GM23338 (cell line): ENCODE results near the gene LRMDA. TPM values are rescaled to one million over a fixed set of nuclear protein-coding genes. Genes with fewer than 3 reads are reported as not detected.

Experiments used
- ATAC-seq: fragments of 200-7000 bp; cut with Tn5 transposase; 3 replicates; pipeline ENCODE4 v1.9.1; 2020
- DNase-seq: peaks from one replicate; pipeline ENCODE4 v3.0.0-alpha.2; 2015; ENCODE audit warnings: low spot score
- H2AFZ ChIP-seq: fragments of 200-600 bp; sonication (generic); 2 replicates; pipeline ENCODE4 v1.8.0; 2016; ENCODE audit warnings: antibody characterized with exemption, mild to moderate bottlenecking, moderate library complexity
- H3F3A ChIP-seq: fragments of 200-600 bp; sonication (generic); replicated peaks from 2 replicates; pipeline ENCODE4 v1.8.0; 2017; ENCODE audit warnings: antibody characterized with exemption, mixed run types, low read depth
- H3K27ac ChIP-seq: fragments of 200-600 bp; sonication (generic); 2 replicates; pipeline ENCODE4 v1.6.1; 2016; ENCODE audit warnings: low read depth
- H3K27me3 ChIP-seq: fragments of 200-600 bp; sonication (generic); 2 replicates; pipeline ENCODE4 v1.8.0; 2016; ENCODE audit warnings: mild to moderate bottlenecking, mixed run types, moderate library complexity; ENCODE audit not compliant: insufficient read depth
- H3K36me3 ChIP-seq: fragments of 200-600 bp; sonication (generic); 2 replicates; pipeline ENCODE4 v1.8.0; 2016; ENCODE audit warnings: mild to moderate bottlenecking; ENCODE audit not compliant: insufficient read depth
- H3K4me1 ChIP-seq: fragments of 200-600 bp; sonication (generic); 2 replicates; pipeline ENCODE4 v1.8.0; 2016; ENCODE audit warnings: mild to moderate bottlenecking, moderate library complexity; ENCODE audit not compliant: insufficient read depth
- H3K4me2 ChIP-seq: fragments of 200-600 bp; sonication (generic); 2 replicates; pipeline ENCODE4 v1.7.1; 2017; ENCODE audit warnings: mixed run types
- H3K4me3 ChIP-seq: fragments of 200-600 bp; sonication (generic); 2 replicates; pipeline ENCODE4 v1.6.1; 2016; ENCODE audit warnings: mixed run types
- H3K79me2 ChIP-seq: fragments of 200-600 bp; sonication (generic); replicated peaks from 2 replicates; pipeline ENCODE4 v1.8.0; 2017; ENCODE audit warnings: mild to moderate bottlenecking; ENCODE audit not compliant: insufficient read depth
- H3K9me2 ChIP-seq: fragments of 200-600 bp; sonication (generic); 2 replicates; pipeline ENCODE4 v1.8.0; 2017; ENCODE audit not compliant: insufficient read depth
- H4K20me1 ChIP-seq: fragments of 200-600 bp; sonication (generic); replicated peaks from 2 replicates; pipeline ENCODE4 v1.8.0; 2017; ENCODE audit warnings: mild to moderate bottlenecking; ENCODE audit not compliant: insufficient read depth
- H3K27ac Mint-ChIP-seq: 2 replicates; pipeline ENCODE4 v1.8.0; 2020; ENCODE audit warnings: inconsistent platforms, mild to moderate bottlenecking, moderate library complexity, mixed read lengths
- H3K27me3 Mint-ChIP-seq: 3 replicates; pipeline ENCODE4 v1.8.0; 2022; ENCODE audit warnings: low read depth, mild to moderate bottlenecking, moderate library complexity, mixed read lengths, inconsistent platforms; ENCODE audit not compliant: insufficient read depth, poor library complexity
- H3K36me3 Mint-ChIP-seq: 3 replicates; pipeline ENCODE4 v1.8.0; 2021; ENCODE audit warnings: low read depth, mild to moderate bottlenecking, inconsistent platforms, moderate library complexity, mixed read lengths
- H3K4me1 Mint-ChIP-seq: 3 replicates; pipeline ENCODE4 v1.8.0; 2020; ENCODE audit warnings: mild to moderate bottlenecking, inconsistent platforms, mixed read lengths
- H3K4me3 Mint-ChIP-seq: 3 replicates; pipeline ENCODE4 v1.8.0; 2021; ENCODE audit warnings: moderate library complexity, mild to moderate bottlenecking, inconsistent platforms, mixed read lengths
- H3K9me3 Mint-ChIP-seq: 3 replicates; pipeline ENCODE4 v1.8.0; 2020; ENCODE audit warnings: moderate library complexity, mild to moderate bottlenecking, inconsistent platforms, mixed read lengths
- CREB1 ChIP-seq: fragments of 250-450 bp; sonication (Bioruptor Pico); IDR thresholded peaks from 2 replicates; pipeline ENCODE4 v1.5.0; 2020; ENCODE audit warnings: low read depth, mild to moderate bottlenecking, moderate library complexity
- CTCF ChIP-seq, 2 experiments: fragments of 200-600 bp in 1 of 2; sonication (generic) in 1 of 2; conservative IDR thresholded peaks; 2 replicates each; pipeline versions ENCODE4 v1.5.1 to v1.6.1; 2016 to 2017; ENCODE audit warnings: antibody characterized with exemption in 2 of 2, low read depth in 2 of 2, mild to moderate bottlenecking in 2 of 2, moderate library complexity in 1 of 2
- ETS1 ChIP-seq: IDR thresholded peaks from 2 replicates; pipeline ENCODE4 v1.6.1; 2016; ENCODE audit warnings: antibody characterized with exemption
- EZH2 ChIP-seq: fragments of 200-600 bp; sonication (generic); IDR thresholded peaks from one replicate; pipeline ENCODE4 v1.8.0; 2017; ENCODE audit warnings: antibody characterized with exemption, mild to moderate bottlenecking, low read depth; ENCODE audit not compliant: unreplicated experiment
- EZH2phosphoT487 ChIP-seq: fragments of 200-600 bp; sonication (generic); IDR thresholded peaks from one replicate; pipeline ENCODE4 v1.8.1; 2018; ENCODE audit warnings: antibody characterized with exemption; ENCODE audit not compliant: unreplicated experiment
- JUNB ChIP-seq: IDR thresholded peaks from one replicate; pipeline ENCODE4 v1.6.1; 2016; ENCODE audit warnings: antibody characterized with exemption; ENCODE audit not compliant: unreplicated experiment
- NANOG ChIP-seq: IDR thresholded peaks from 2 replicates; pipeline ENCODE4 v1.6.1; 2016; ENCODE audit warnings: antibody characterized with exemption, borderline replicate concordance
- POLR2AphosphoS5 ChIP-seq: IDR thresholded peaks from 2 replicates; pipeline ENCODE4 v1.6.1; 2016; ENCODE audit warnings: antibody characterized with exemption, low read depth
- REST ChIP-seq: IDR thresholded peaks from one replicate; pipeline ENCODE4 v1.6.1; 2018; ENCODE audit warnings: antibody characterized with exemption; ENCODE audit not compliant: unreplicated experiment
- STAT1 ChIP-seq: IDR thresholded peaks from one replicate; pipeline ENCODE4 v1.6.1; 2016; ENCODE audit warnings: antibody characterized with exemption; ENCODE audit not compliant: unreplicated experiment
- ZNF114 ChIP-seq: fragments of 250-450 bp; sonication (Bioruptor Pico); IDR thresholded peaks from 2 replicates; pipeline ENCODE4 v1.5.0; 2020; ENCODE audit warnings: mild to moderate bottlenecking, moderate library complexity
- ZNF331 ChIP-seq: fragments of 250-450 bp; sonication (Bioruptor Pico); IDR thresholded peaks from 2 replicates; pipeline ENCODE4 v1.5.0; 2020; ENCODE audit warnings: low read depth, mild to moderate bottlenecking, moderate library complexity
- polyA plus RNA-seq: library from polyadenylated mRNA; unstranded; fragments of >200 nt; fragmentation: Nextera tagmentation; extraction: Ambion mirVana; gene quantifications from 2 replicates; pipeline ENCODE4 v1.2.1, GENCODE V29; 2016
- total RNA-seq: library from RNA; depleted of rRNA; stranded (reverse); fragments of >200 nt; shearing (Covaris generic); gene quantifications from 2 replicates; pipeline ENCODE4 v1.2.3, GENCODE V29; 2014
- TF ChIP-seq, protein P1 (sequence below): fragments of 250-450 bp; sonication (Bioruptor Pico); IDR thresholded peaks from 2 replicates; pipeline ENCODE4 v1.5.0; 2020; ENCODE audit warnings: mild to moderate bottlenecking, moderate library complexity

Gene LRMDA
- total and polyA plus RNA-seq, 2 experiments from 2014 or later = 0.90 to 1.8 TPM

DNA sequence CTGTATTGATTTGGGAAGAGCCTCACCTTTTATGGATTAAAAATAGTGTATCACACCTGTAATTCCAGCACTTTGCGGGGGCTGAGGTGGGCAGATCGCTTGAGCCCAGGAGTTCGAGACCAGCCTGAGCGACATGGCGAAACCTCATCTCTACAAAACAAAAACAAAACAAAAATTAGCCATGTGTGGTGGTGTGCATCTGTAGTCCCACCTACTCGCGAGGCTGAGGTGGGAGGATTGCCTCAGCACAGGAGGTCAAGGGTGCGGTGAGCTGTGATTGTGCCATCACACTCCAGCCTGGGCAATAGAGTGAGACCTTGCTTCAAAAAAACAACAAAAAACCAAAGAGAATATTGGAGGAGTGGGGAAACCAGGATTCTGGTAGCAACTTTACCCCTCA, 79.6 kb downstream of the LRMDA start:
- Histone ChIP-seq H2AFZ (no peak overlapping the region), H3F3A (no peaks in the 10 kb centered on the region), H3K9me2 (peaks cover 10% of the 10 kb centered on the region; the same call in 1 of the 2 replicates), H3K4me2 (no peak overlapping the region), H3K36me3 (no peaks in the 10 kb centered on the region), H3K27ac (no peak overlapping the region), H3K4me3 (no peak overlapping the region), H3K4me1 (peaks cover 10% of the 10 kb centered on the region; the same call in 1 of the 2 replicates), H3K27me3 (no peaks in the 10 kb centered on the region), H3K79me2 (no peaks in the 10 kb centered on the region), H4K20me1 (no peaks in the 10 kb centered on the region; the same call in 1 of the 2 replicates)
- no peak overlapping the region for H3K27ac Mint-ChIP-seq
- H3K27me3 Mint-ChIP-seq = peaks cover 8% of the 10 kb centered on the region
- peaks cover 5% of the 10 kb centered on the region; the same call in 2 of the 3 replicates for H3K36me3 Mint-ChIP-seq
- H3K4me3 Mint-ChIP-seq = no peak overlapping the region
- peaks cover 20% of the 10 kb centered on the region for H3K4me1 Mint-ChIP-seq
- peaks cover 5% of the 10 kb centered on the region; the same call in 2 of the 3 replicates for H3K9me3 Mint-ChIP-seq
- DNase-seq (no peak), ATAC-seq (no peak)
- TF ChIP-seq ZNF114 (CRISPR knock-in tag) = no peak
- TF ChIP-seq ETS1 = no peak
- no peak for TF ChIP-seq STAT1
- no peak for TF ChIP-seq ZNF331 (CRISPR knock-in tag)
- TF ChIP-seq EZH2 = no peak
- TF ChIP-seq NANOG = no peak
- TF ChIP-seq JUNB = no peak
- TF ChIP-seq, protein P1, sequence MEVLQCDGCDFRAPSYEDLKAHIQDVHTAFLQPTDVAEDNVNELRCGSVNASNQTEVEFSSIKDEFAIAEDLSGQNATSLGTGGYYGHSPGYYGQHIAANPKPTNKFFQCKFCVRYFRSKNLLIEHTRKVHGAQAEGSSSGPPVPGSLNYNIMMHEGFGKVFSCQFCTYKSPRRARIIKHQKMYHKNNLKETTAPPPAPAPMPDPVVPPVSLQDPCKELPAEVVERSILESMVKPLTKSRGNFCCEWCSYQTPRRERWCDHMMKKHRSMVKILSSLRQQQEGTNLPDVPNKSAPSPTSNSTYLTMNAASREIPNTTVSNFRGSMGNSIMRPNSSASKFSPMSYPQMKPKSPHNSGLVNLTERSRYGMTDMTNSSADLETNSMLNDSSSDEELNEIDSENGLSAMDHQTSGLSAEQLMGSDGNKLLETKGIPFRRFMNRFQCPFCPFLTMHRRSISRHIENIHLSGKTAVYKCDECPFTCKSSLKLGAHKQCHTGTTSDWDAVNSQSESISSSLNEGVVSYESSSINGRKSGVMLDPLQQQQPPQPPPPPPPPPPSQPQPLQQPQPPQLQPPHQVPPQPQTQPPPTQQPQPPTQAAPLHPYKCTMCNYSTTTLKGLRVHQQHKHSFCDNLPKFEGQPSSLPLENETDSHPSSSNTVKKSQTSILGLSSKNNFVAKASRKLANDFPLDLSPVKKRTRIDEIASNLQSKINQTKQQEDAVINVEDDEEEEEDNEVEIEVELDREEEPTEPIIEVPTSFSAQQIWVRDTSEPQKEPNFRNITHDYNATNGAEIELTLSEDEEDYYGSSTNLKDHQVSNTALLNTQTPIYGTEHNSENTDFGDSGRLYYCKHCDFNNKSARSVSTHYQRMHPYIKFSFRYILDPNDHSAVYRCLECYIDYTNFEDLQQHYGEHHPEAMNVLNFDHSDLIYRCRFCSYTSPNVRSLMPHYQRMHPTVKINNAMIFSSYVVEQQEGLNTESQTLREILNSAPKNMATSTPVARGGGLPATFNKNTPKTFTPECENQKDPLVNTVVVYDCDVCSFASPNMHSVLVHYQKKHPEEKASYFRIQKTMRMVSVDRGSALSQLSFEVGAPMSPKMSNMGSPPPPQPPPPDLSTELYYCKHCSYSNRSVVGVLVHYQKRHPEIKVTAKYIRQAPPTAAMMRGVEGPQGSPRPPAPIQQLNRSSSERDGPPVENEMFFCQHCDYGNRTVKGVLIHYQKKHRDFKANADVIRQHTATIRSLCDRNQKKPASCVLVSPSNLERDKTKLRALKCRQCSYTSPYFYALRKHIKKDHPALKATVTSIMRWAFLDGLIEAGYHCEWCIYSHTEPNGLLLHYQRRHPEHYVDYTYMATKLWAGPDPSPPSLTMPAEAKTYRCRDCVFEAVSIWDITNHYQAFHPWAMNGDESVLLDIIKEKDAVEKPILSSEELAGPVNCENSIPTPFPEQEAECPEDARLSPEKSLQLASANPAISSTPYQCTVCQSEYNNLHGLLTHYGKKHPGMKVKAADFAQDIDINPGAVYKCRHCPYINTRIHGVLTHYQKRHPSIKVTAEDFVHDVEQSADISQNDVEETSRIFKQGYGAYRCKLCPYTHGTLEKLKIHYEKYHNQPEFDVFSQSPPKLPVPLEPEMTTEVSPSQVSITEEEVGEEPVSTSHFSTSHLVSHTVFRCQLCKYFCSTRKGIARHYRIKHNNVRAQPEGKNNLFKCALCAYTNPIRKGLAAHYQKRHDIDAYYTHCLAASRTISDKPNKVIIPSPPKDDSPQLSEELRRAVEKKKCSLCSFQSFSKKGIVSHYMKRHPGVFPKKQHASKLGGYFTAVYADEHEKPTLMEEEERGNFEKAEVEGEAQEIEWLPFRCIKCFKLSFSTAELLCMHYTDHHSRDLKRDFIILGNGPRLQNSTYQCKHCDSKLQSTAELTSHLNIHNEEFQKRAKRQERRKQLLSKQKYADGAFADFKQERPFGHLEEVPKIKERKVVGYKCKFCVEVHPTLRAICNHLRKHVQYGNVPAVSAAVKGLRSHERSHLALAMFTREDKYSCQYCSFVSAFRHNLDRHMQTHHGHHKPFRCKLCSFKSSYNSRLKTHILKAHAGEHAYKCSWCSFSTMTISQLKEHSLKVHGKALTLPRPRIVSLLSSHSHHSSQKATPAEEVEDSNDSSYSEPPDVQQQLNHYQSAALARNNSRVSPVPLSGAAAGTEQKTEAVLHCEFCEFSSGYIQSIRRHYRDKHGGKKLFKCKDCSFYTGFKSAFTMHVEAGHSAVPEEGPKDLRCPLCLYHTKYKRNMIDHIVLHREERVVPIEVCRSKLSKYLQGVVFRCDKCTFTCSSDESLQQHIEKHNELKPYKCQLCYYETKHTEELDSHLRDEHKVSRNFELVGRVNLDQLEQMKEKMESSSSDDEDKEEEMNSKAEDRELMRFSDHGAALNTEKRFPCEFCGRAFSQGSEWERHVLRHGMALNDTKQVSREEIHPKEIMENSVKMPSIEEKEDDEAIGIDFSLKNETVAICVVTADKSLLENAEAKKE (CRISPR knock-in tag) = no peak
- no peak for TF ChIP-seq EZH2phosphoT487
- TF ChIP-seq CREB1 (CRISPR knock-in tag) = no peak
- no peak for TF ChIP-seq POLR2AphosphoS5
- no peak for TF ChIP-seq REST
- no peak for TF ChIP-seq CTCF (conservative IDR thresholded peaks at IDR 0.05; ENCODE audit: low read depth in 2 of 2)
